Neural progenitor cell (in vitro differentiated cells): ENCODE results near the gene SLX1A. TPM values are rescaled to one million over a fixed set of nuclear protein-coding genes. Genes with fewer than 3 reads are reported as not detected.

Experiments
- DNase-seq: peaks from one replicate; pipeline ENCODE4 v3.0.0-alpha.2; 2016; ENCODE audit warnings: low spot score
- H2AFZ ChIP-seq: fragments of 200-600 bp; sonication (generic); replicated peaks from 2 replicates; pipeline ENCODE4 v1.6.1; 2016; ENCODE audit warnings: antibody characterized with exemption
- H3F3A ChIP-seq: fragments of 200-600 bp; sonication (generic); 2 replicates; pipeline ENCODE4 v1.6.1; 2016; ENCODE audit warnings: antibody characterized with exemption, low read depth
- H3K27ac ChIP-seq: fragments of 200-600 bp; sonication (generic); 2 replicates; pipeline ENCODE4 v1.5.1; 2016; ENCODE audit warnings: mild to moderate bottlenecking
- H3K27me3 ChIP-seq: fragments of 200-600 bp; sonication (generic); 2 replicates; pipeline ENCODE4 v1.6.1; 2016; ENCODE audit warnings: mild to moderate bottlenecking, moderate library complexity
- H3K36me3 ChIP-seq: fragments of 200-600 bp; sonication (generic); 2 replicates; pipeline ENCODE4 v1.5.1; 2016
- H3K4me1 ChIP-seq: fragments of 200-600 bp; sonication (generic); 2 replicates; pipeline ENCODE4 v1.6.1; 2016; ENCODE audit warnings: mixed run types
- H3K4me2 ChIP-seq: fragments of 200-600 bp; sonication (generic); 2 replicates; pipeline ENCODE4 v1.6.1; 2016
- H3K4me3 ChIP-seq: fragments of 200-600 bp; sonication (generic); 2 replicates; pipeline ENCODE4 v1.5.1; 2016
- H3K79me2 ChIP-seq: fragments of 200-600 bp; sonication (generic); 2 replicates; pipeline ENCODE4 v1.6.1; 2016; ENCODE audit warnings: low read depth
- H3K9ac ChIP-seq: fragments of 200-600 bp; sonication (generic); 2 replicates; pipeline ENCODE4 v1.6.1; 2016
- H3K9me3 ChIP-seq: fragments of 200-600 bp; sonication (generic); 2 replicates; pipeline ENCODE4 v1.5.1; 2016; ENCODE audit warnings: low read depth
- H4K20me1 ChIP-seq: fragments of 200-600 bp; sonication (generic); 2 replicates; pipeline ENCODE4 v1.6.1; 2016; ENCODE audit warnings: low read depth
- H3K27ac Mint-ChIP-seq: 3 replicates; pipeline ENCODE4 v1.8.0; 2021; ENCODE audit warnings: mixed read lengths
- H3K27me3 Mint-ChIP-seq: 2 replicates; pipeline ENCODE4 v1.8.0; 2022; ENCODE audit warnings: low read depth, mild to moderate bottlenecking, inconsistent platforms, moderate library complexity, mixed read lengths; ENCODE audit not compliant: insufficient read depth
- H3K36me3 Mint-ChIP-seq: 3 replicates; pipeline ENCODE4 v1.8.0; 2021; ENCODE audit warnings: mixed read lengths
- H3K4me1 Mint-ChIP-seq: 3 replicates; pipeline ENCODE4 v1.8.0; 2021; ENCODE audit warnings: mixed read lengths
- H3K4me3 Mint-ChIP-seq: 3 replicates; pipeline ENCODE4 v1.8.0; 2021; ENCODE audit warnings: mild to moderate bottlenecking, moderate library complexity, mixed read lengths
- H3K9me3 Mint-ChIP-seq: 3 replicates; pipeline ENCODE4 v1.8.0; 2020; ENCODE audit warnings: mixed read lengths
- EZH2 ChIP-seq: fragments of 200-600 bp; sonication (generic); IDR thresholded peaks from 2 replicates; pipeline ENCODE4 v1.6.1; 2017; ENCODE audit warnings: antibody characterized with exemption, mild to moderate bottlenecking, moderate library complexity
- EZH2phosphoT487 ChIP-seq: fragments of 200-600 bp; sonication (generic); IDR thresholded peaks from 2 replicates; pipeline ENCODE4 v1.6.1; 2017; ENCODE audit warnings: antibody characterized with exemption
- total RNA-seq: library from RNA; depleted of rRNA; stranded (reverse); fragments of >200 nt; gene quantifications from 2 replicates; pipeline ENCODE4 v1.2.3, GENCODE V29; 2015; ENCODE audit warnings: low replicate concordance
- TF ChIP-seq, protein P1 (sequence below): fragments of 200-600 bp; sonication (generic); IDR thresholded peaks from 2 replicates; pipeline ENCODE4 v1.5.1; 2017; ENCODE audit warnings: antibody characterized with exemption, mild to moderate bottlenecking

The SLX1A gene
- total RNA-seq, 1 donor from 2014 or later = 10.4 TPM

DNA sequence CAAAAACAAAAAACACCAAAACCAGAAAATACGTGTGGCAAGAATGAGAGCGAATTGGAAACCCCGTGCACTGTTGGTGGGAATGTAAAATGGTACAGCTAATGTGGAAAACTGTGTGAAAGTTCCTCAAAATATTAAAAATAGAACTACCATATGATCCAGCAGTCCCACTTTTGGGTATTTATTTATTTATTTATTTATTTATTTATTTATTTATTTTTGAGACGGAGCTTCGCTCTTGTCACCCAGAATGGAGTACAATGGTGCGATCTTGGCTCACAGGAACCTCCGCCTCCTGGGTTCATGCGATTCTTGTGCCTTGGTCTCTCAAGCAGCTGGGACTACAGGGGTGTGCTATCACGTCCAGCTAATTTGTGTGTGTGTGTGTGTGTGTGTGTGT is 41.2 kb upstream of the SLX1A start:
- Histone ChIP-seq H3K79me2 (no peaks in the 10 kb centered on the region), H3K36me3 (no peaks in the 10 kb centered on the region), H3K9ac (no peak overlapping the region), H3F3A (no peaks in the 10 kb centered on the region), H4K20me1 (no peaks in the 10 kb centered on the region), H3K4me3 (no peak overlapping the region), H3K9me3 (peaks cover 7% of the 10 kb centered on the region), H2AFZ (no peak overlapping the region), H3K27ac (no peak overlapping the region), H3K4me1 (no peaks in the 10 kb centered on the region), H3K27me3 (no peaks in the 10 kb centered on the region), H3K4me2 (no peak overlapping the region)
- Mint-ChIP-seq H3K27me3 (peaks cover 8% of the 10 kb centered on the region), H3K9me3 (peaks cover 17% of the 10 kb centered on the region), H3K27ac (no peak overlapping the region), H3K4me3 (no peak overlapping the region), H3K36me3 (peaks cover 2% of the 10 kb centered on the region), H3K4me1 (no peaks in the 10 kb centered on the region)
- TF ChIP-seq EZH2 (no peak), EZH2phosphoT487 (no peak)
- TF ChIP-seq, protein P1, sequence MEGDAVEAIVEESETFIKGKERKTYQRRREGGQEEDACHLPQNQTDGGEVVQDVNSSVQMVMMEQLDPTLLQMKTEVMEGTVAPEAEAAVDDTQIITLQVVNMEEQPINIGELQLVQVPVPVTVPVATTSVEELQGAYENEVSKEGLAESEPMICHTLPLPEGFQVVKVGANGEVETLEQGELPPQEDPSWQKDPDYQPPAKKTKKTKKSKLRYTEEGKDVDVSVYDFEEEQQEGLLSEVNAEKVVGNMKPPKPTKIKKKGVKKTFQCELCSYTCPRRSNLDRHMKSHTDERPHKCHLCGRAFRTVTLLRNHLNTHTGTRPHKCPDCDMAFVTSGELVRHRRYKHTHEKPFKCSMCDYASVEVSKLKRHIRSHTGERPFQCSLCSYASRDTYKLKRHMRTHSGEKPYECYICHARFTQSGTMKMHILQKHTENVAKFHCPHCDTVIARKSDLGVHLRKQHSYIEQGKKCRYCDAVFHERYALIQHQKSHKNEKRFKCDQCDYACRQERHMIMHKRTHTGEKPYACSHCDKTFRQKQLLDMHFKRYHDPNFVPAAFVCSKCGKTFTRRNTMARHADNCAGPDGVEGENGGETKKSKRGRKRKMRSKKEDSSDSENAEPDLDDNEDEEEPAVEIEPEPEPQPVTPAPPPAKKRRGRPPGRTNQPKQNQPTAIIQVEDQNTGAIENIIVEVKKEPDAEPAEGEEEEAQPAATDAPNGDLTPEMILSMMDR = no peak
- no peak for DNase-seq

GRCh38 chr16:30155188-30155587 is 38.5 kb upstream of the SLX1A start:
- H3K36me3 ChIP-seq = no peaks in the 10 kb centered on the region
- Mint-ChIP-seq H3K4me3 (no peak overlapping the region), H3K4me1 (no peaks in the 10 kb centered on the region), H3K36me3 (no peaks in the 10 kb centered on the region), H3K9me3 (peaks cover 10% of the 10 kb centered on the region), H3K27me3 (peaks cover 6% of the 10 kb centered on the region), H3K27ac (no peak overlapping the region)
- H4K20me1 ChIP-seq = no peaks in the 10 kb centered on the region
- no peak overlapping the region for H3K4me3 ChIP-seq
- H3K4me1 ChIP-seq = no peaks in the 10 kb centered on the region
- no peaks in the 10 kb centered on the region for H3K27me3 ChIP-seq
- no peaks in the 10 kb centered on the region for H3K79me2 ChIP-seq
- DNase-seq = no peak
- no peaks in the 10 kb centered on the region for H3K9me3 ChIP-seq
- TF ChIP-seq, protein P1 = no peak
- no peak for TF ChIP-seq EZH2
- no peak for TF ChIP-seq EZH2phosphoT487
- no peak overlapping the region for H2AFZ ChIP-seq
- no peaks in the 10 kb centered on the region for H3F3A ChIP-seq
- no peak overlapping the region for H3K4me2 ChIP-seq
- H3K9ac ChIP-seq = no peak overlapping the region
- H3K27ac ChIP-seq = no peak overlapping the region

DNA sequence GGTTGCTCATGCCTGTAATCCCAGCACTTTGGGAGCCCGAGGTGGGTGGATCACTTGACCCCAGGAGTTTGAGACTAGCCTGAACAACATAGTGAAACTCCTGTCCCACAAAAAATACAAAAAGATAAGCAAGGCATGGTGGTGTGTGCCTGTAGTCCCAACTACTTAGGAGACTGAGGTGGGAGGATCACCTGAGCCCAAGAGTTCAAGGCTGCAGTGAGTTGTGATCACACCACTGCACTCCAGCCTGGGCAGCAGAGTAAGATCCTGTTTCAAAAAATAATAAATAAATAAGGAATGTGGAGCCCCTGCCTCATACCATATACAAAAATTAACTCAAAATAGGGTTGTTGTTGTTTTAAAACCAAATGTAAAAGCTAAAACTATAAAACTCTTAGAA is 36.5 kb upstream of the SLX1A start:
- Mint-ChIP-seq H3K27me3 (peaks cover 4% of the 10 kb centered on the region), H3K4me3 (no peak overlapping the region), H3K27ac (no peak overlapping the region), H3K36me3 (no peaks in the 10 kb centered on the region), H3K9me3 (peaks cover 5% of the 10 kb centered on the region), H3K4me1 (no peaks in the 10 kb centered on the region)
- Histone ChIP-seq H3K36me3 (no peaks in the 10 kb centered on the region), H3K4me3 (no peak overlapping the region), H3K9ac (no peak overlapping the region), H3K27ac (no peak overlapping the region), H2AFZ (no peak overlapping the region), H3K4me2 (no peak overlapping the region), H4K20me1 (no peaks in the 10 kb centered on the region), H3K4me1 (no peaks in the 10 kb centered on the region), H3F3A (no peaks in the 10 kb centered on the region), H3K79me2 (no peaks in the 10 kb centered on the region), H3K27me3 (no peaks in the 10 kb centered on the region), H3K9me3 (no peaks in the 10 kb centered on the region)
- DNase-seq = no peak
- no peak for TF ChIP-seq EZH2
- no peak for TF ChIP-seq EZH2phosphoT487
- TF ChIP-seq, protein P1 = no peak
